HepG2 (cell line): ENCODE data around the gene A3GALT2. TPM values are rescaled to one million over a fixed set of nuclear protein-coding genes. Genes with fewer than 3 reads are reported as not detected.

ENCODE experiments used
- CENPX ChIP-seq: sonication (generic); formaldehyde crosslinking; IDR thresholded peaks from 2 replicates; pipeline ENCODE4 v1.9.0; 2021; ENCODE audit warnings: mild to moderate bottlenecking, missing genetic modification reagents, moderate library complexity
- HMG20A ChIP-seq: IDR thresholded peaks from 2 replicates; pipeline ENCODE4 v1.6.1; 2016; ENCODE audit warnings: borderline replicate concordance
- HOXA5 ChIP-seq: sonication (generic); formaldehyde crosslinking; IDR thresholded peaks from 2 replicates; pipeline ENCODE4 v1.4.0; 2020; ENCODE audit warnings: missing genetic modification reagents
- NFKB2 ChIP-seq: sonication (generic); formaldehyde crosslinking; IDR thresholded peaks from 2 replicates; pipeline ENCODE4 v1.4.0; 2020; ENCODE audit warnings: missing genetic modification reagents, borderline replicate concordance
- SALL1 ChIP-seq: sonication (generic); formaldehyde crosslinking; IDR thresholded peaks from 2 replicates; pipeline ENCODE4 v1.8.0; 2022; ENCODE audit warnings: mild to moderate bottlenecking, missing genetic modification reagents
- SATB2 ChIP-seq: sonication (generic); formaldehyde crosslinking; IDR thresholded peaks from 2 replicates; pipeline ENCODE4 v1.5.0; 2020; ENCODE audit warnings: missing genetic modification reagents
- SMAD1 ChIP-seq: sonication (generic); formaldehyde crosslinking; IDR thresholded peaks from 2 replicates; pipeline ENCODE4 v1.4.0; 2020; ENCODE audit warnings: missing genetic modification reagents, low read depth, mild to moderate bottlenecking, borderline replicate concordance
- SMC3 ChIP-seq: IDR thresholded peaks from 2 replicates; pipeline ENCODE4 v1.6.1; 2011; ENCODE audit warnings: low read length, improper control_type of control experiment
- ZGPAT ChIP-seq: IDR thresholded peaks from 2 replicates; pipeline ENCODE4 v1.6.1; 2016; ENCODE audit warnings: mild to moderate bottlenecking
- ZIK1 ChIP-seq: sonication (generic); formaldehyde crosslinking; IDR thresholded peaks from 2 replicates; pipeline ENCODE4 v1.5.0; 2020; ENCODE audit warnings: mild to moderate bottlenecking, low read depth, missing genetic modification reagents, borderline replicate concordance
- ZNF136 ChIP-seq: sonication (generic); formaldehyde crosslinking; IDR thresholded peaks from 2 replicates; pipeline ENCODE4 v1.8.1; 2022; ENCODE audit warnings: low read depth, mild to moderate bottlenecking, moderate library complexity, missing genetic modification reagents
- ZNF687 ChIP-seq: sonication (generic); formaldehyde crosslinking; IDR thresholded peaks from 2 replicates; pipeline ENCODE4 v1.5.1; 2020; ENCODE audit warnings: mild to moderate bottlenecking, missing genetic modification reagents, moderate library complexity
- ZSCAN25 ChIP-seq: sonication (generic); formaldehyde crosslinking; IDR thresholded peaks from 2 replicates; pipeline ENCODE4 v1.8.0; 2022; ENCODE audit warnings: mild to moderate bottlenecking, missing genetic modification reagents
- ZXDC ChIP-seq: sonication (generic); formaldehyde crosslinking; IDR thresholded peaks from 2 replicates; pipeline ENCODE4 v1.5.0; 2020; ENCODE audit warnings: mild to moderate bottlenecking, missing genetic modification reagents
- polyA plus RNA-seq, 8 experiments: library from polyadenylated mRNA; depleted of rRNA in 3 of 8; stranded (reverse) in 7 of 8; unstranded in 1 of 8; fragments of >200 nt; fragmentation: Illumina TruSeq in 4 of 8; extraction: Trizol in 4 of 8; gene quantifications; 2 replicates each; pipeline versions ENCODE4 v1.2.1 to v1.2.3, GENCODE V29; 2011 to 2016; ENCODE audit warnings: low read depth in 4 of 8, missing spikeins in 1 of 8, mixed read lengths in 1 of 8; ENCODE audit not compliant: insufficient read depth in 1 of 8
- total RNA-seq, 5 experiments: library from RNA; depleted of rRNA; stranded (reverse); fragments of >200 nt; fragmentation: Illumina TruSeq; extraction: Trizol; gene quantifications; 2 replicates each; pipeline ENCODE4 v1.2.3, GENCODE V29; 2016; ENCODE audit warnings: low read depth in 1 of 5
- TF ChIP-seq, protein P1 (sequence below): sonication (generic); formaldehyde crosslinking; IDR thresholded peaks from 2 replicates; pipeline ENCODE4 v1.5.1; 2020; ENCODE audit warnings: missing genetic modification reagents, mild to moderate bottlenecking, borderline replicate concordance
- TF ChIP-seq, protein P2 (sequence below): sonication (generic); formaldehyde crosslinking; IDR thresholded peaks from 2 replicates; pipeline ENCODE4 v1.4.0; 2020; ENCODE audit warnings: missing genetic modification reagents

A3GALT2 gene
- total and polyA plus RNA-seq, 2 of the 13 experiments (the other 11 are each of a cell fraction or from before 2014, with no cell fraction given), result not detected

DNA sequence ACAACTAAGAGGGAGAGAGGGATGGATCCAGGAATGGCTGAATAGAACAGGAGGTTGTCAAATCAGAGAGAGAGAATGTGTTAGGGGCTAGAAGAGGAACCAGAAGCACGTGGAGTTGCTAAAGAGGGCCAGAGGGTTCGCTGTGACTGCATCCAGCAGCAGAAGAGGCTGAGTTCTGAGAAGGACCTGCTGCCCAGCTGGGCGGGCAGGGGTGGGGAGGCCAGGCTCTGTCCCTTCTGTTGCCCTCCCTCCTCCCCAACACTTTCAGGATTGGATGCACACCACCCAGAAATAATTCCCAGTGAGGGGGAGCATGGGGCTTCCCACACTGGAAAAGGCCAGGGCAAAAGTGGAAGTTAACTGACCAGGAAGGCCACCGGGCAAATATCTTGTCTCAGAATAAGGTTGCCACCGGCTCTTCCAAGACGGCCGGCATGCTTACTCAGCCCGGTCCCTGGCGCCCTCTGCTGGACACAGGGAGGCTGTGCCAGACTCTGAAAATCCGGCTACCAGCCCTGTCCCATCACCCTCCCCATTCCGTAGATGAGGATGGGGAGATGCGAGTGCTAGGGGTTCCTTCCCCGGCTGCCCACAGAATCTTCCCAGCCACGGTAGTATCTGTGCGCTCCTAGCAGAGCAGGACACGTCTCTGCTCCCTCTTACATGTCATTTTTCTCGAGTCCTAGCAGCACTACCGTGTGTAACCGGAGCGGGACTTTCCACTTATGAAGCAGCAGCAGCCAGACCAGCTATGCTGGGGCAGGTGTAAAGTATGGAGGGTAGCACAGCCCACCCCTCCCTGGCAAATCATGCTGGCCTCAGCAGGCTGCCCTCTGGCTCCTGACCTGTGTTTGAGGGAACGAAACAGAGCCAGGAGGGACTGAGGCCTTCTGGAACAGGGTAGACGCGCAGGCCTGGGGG lies 46.8 kb upstream of the A3GALT2 start (continued):
- TF ChIP-seq ZXDC (CRISPR knock-in tag) (no peak), HMG20A (no peak), ZNF687 (CRISPR knock-in tag) (peak; percentile 32), ZGPAT (CRISPR knock-in tag) (no peak), NFKB2 (CRISPR knock-in tag) (peak; percentile 59; the same call in 1 of the 2 replicates), SMC3 (peak; percentile 85), HOXA5 (CRISPR knock-in tag) (0 out of 2 replicates have a peak, but pooled peaks have one; percentile 47), ZSCAN25 (CRISPR knock-in tag) (0 out of 2 replicates have a peak, but pooled peaks have one; percentile 27), SALL1 (CRISPR knock-in tag) (peak; percentile 27; the same call in 1 of the 2 replicates), CENPX (no peak), ZNF136 (CRISPR knock-in tag) (no peak), ZIK1 (CRISPR knock-in tag) (no peak), SATB2 (CRISPR knock-in tag) (no peak), SMAD1 (no peak)
- TF ChIP-seq, protein P1, sequence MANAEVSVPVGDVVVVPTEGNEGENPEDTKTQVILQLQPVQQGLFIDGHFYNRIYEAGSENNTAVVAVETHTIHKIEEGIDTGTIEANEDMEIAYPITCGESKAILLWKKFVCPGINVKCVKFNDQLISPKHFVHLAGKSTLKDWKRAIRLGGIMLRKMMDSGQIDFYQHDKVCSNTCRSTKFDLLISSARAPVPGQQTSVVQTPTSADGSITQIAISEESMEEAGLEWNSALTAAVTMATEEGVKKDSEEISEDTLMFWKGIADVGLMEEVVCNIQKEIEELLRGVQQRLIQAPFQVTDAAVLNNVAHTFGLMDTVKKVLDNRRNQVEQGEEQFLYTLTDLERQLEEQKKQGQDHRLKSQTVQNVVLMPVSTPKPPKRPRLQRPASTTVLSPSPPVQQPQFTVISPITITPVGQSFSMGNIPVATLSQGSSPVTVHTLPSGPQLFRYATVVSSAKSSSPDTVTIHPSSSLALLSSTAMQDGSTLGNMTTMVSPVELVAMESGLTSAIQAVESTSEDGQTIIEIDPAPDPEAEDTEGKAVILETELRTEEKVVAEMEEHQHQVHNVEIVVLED (CRISPR knock-in tag), result no peak
- TF ChIP-seq, protein P2, sequence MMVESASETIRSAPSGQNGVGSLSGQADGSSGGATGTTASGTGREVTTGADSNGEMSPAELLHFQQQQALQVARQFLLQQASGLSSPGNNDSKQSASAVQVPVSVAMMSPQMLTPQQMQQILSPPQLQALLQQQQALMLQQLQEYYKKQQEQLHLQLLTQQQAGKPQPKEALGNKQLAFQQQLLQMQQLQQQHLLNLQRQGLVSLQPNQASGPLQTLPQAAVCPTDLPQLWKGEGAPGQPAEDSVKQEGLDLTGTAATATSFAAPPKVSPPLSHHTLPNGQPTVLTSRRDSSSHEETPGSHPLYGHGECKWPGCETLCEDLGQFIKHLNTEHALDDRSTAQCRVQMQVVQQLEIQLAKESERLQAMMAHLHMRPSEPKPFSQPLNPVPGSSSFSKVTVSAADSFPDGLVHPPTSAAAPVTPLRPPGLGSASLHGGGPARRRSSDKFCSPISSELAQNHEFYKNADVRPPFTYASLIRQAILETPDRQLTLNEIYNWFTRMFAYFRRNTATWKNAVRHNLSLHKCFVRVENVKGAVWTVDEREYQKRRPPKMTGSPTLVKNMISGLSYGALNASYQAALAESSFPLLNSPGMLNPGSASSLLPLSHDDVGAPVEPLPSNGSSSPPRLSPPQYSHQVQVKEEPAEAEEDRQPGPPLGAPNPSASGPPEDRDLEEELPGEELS (CRISPR knock-in tag), result 0 out of 2 replicates have a peak, but pooled peaks have one; percentile 13
